Ishikawa (cell line): ENCODE measurements around the gene SAMD5.

Experiments
- EP300 ChIP-seq: IDR thresholded peaks from 2 replicates; pipeline ENCODE4 v1.6.1; 2012; ENCODE audit warnings: borderline replicate concordance
- TAF1 ChIP-seq: IDR thresholded peaks from 2 replicates; pipeline ENCODE4 v1.6.1; 2012; ENCODE audit warnings: low read depth, mild to moderate bottlenecking

DNA sequence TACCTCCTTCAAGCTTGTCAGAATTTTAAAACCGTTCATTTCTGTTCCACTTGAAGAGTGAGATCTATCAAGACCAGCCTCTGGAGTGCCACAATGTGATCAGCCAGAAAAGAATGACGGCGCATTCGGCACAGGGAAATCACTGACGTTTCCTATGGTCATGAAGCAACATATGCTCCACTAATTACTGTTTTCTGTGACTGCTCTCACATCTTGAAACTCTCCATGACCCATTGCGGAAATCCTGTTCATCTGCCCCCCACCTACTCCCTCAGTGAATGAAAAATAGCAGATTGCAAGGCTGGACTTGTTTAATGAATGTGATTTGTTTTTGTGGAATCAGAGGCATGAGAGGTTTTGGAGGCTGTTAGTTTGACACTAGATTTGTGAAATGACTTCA lies 53.2 kb downstream of the SAMD5 start:
- TF ChIP-seq TAF1 (no peak), EP300 (no peak)
